Naive thymus-derived CD4-positive, alpha-beta T cell (primary cell): Measurements from ENCODE around the gene CWC27. TPM values are rescaled to one million over a fixed set of nuclear protein-coding genes. Genes with fewer than 3 reads are reported as not detected.

Experiments used
- ATAC-seq: fragments of 150-1000 bp; cut with Tn5 transposase; 2 replicates; pipeline ENCODE4 v1.10.0; 2021; ENCODE audit warnings: mild to moderate bottlenecking, moderate library complexity
- CTCF ChIA-PET: fragments of 350-600 bp; sonication (Branson Sonifier 250); formaldehyde crosslinking; loops from one replicate; lab custom pipeline; 2021; ENCODE audit warnings: antibody characterized with exemption; lab: Charles Lee
- POLR2A ChIA-PET: fragments of 350-600 bp; sonication (Branson Sonifier 250); formaldehyde crosslinking; loops from one replicate; lab custom pipeline; 2021; ENCODE audit warnings: antibody characterized with exemption, inconsistent platforms; lab: Charles Lee
- DNase-seq, 9 donors: peaks; one replicate each; pipeline versions ENCODE4 v3.0.0 to v3.0.0-alpha.2; 2020 to 2022; ENCODE audit warnings: mixed read lengths in 1 of 9
- H3K27ac ChIP-seq: one replicate; pipeline ENCODE4 v1.7.0; 2013; ENCODE audit warnings: mild to moderate bottlenecking, low read depth, low read length, moderate library complexity
- H3K27me3 ChIP-seq, 2 donors: one replicate each; pipeline ENCODE4 v1.7.0; 2013; ENCODE audit warnings: low read length in 2 of 2, mild to moderate bottlenecking in 2 of 2, moderate library complexity in 2 of 2; ENCODE audit not compliant: control insufficient read depth in 2 of 2, insufficient read depth in 2 of 2
- H3K36me3 ChIP-seq, 3 experiments: 1 replicate in 2 of 3; 2 replicates in 1 of 3; pipeline ENCODE4 v1.7.0; 2013; ENCODE audit warnings: low read length in 3 of 3, mild to moderate bottlenecking in 3 of 3, moderate library complexity in 1 of 3; ENCODE audit not compliant: insufficient read depth in 3 of 3, control insufficient read depth in 2 of 3
- H3K4me1 ChIP-seq, 2 donors: one replicate each; pipeline ENCODE4 v1.7.0; 2013; ENCODE audit warnings: low read length in 2 of 2, mild to moderate bottlenecking in 2 of 2, moderate library complexity in 1 of 2; ENCODE audit not compliant: control insufficient read depth in 2 of 2, insufficient read depth in 2 of 2
- H3K4me3 ChIP-seq: 2 replicates; pipeline ENCODE4 v1.7.0; 2013; ENCODE audit warnings: mild to moderate bottlenecking, low read length
- H3K9me3 ChIP-seq, 3 experiments: 1 replicate in 2 of 3; 2 replicates in 1 of 3; pipeline ENCODE4 v1.7.0; 2013; ENCODE audit warnings: low read length in 3 of 3; ENCODE audit not compliant: control insufficient read depth in 2 of 3
- H3K27ac Mint-ChIP-seq, 9 donors: one replicate each; pipeline ENCODE4 v1.8.0; 2020 to 2022; ENCODE audit warnings: mixed read lengths in 9 of 9, mild to moderate bottlenecking in 8 of 9, moderate library complexity in 5 of 9, inconsistent platforms in 2 of 9
- H3K27me3 Mint-ChIP-seq, 5 donors: one replicate each; pipeline ENCODE4 v1.8.0; 2021 to 2022; ENCODE audit warnings: mixed read lengths in 5 of 5, mild to moderate bottlenecking in 1 of 5
- H3K36me3 Mint-ChIP-seq, 5 donors: one replicate each; pipeline ENCODE4 v1.8.0; 2020 to 2022; ENCODE audit warnings: mixed read lengths in 5 of 5, mild to moderate bottlenecking in 3 of 5, inconsistent platforms in 1 of 5
- H3K4me1 Mint-ChIP-seq, 7 donors: one replicate each; pipeline ENCODE4 v1.8.0; 2020 to 2022; ENCODE audit warnings: mixed read lengths in 7 of 7, mild to moderate bottlenecking in 3 of 7, inconsistent platforms in 1 of 7
- H3K4me3 Mint-ChIP-seq, 10 donors: one replicate each; pipeline ENCODE4 v1.8.0; 2020 to 2022; ENCODE audit warnings: mild to moderate bottlenecking in 10 of 10, mixed read lengths in 10 of 10, moderate library complexity in 6 of 10, inconsistent platforms in 2 of 10
- H3K9me3 Mint-ChIP-seq, 11 donors: one replicate each; pipeline ENCODE4 v1.8.0; 2020 to 2022; ENCODE audit warnings: mixed read lengths in 11 of 11, mild to moderate bottlenecking in 4 of 11, inconsistent platforms in 1 of 11, moderate library complexity in 1 of 11
- intact Hi-C, 2 donors: fragments of 100-400 bp; cut with micrococcal nuclease; formaldehyde crosslinking; loops; one replicate each; pipeline ENCODE4 v1.15.1; 2023
- polyA plus RNA-seq, 2 donors: library from polyadenylated mRNA; unstranded; fragments of 300-500 nt; fragmentation: Illumina TruSeq; gene quantifications; one replicate each; pipeline ENCODE4 v1.2.3, GENCODE V29; 2021
- total RNA-seq, 6 experiments: library from RNA in 5 of 6; stranded (reverse) in 5 of 6; gene quantifications; 1 replicate in 5 of 6; 2 replicates in 1 of 6; pipeline ENCODE4 v1.2.3 and lab custom pipeline; 2021 to 2026

The CWC27 gene
- total and polyA plus RNA-seq, 7 experiments from 2014 or later = 17.8 to 41.8 (median 21.1) TPM

DNA sequence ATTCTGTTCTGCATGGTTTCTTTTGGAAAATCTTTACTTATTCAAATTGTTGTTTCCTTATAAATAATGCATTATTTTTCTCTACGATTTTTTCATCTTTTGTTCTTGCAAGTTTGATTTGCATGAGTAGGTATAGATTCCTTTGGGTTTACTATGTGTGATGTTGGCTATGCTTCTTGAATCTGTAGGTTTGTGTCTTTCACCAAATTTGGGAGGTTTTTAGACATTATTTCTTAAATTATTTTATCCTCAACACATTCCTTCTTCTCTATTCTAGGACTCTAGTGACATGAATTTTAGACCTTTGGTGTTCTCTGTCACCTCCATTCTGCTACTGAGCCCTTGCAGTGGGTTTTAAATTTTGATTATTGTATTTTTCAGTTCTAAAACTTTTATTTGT, 219.0 kb downstream of the CWC27 start:
- POLR2A ChIA-PET = no interaction called here
- peaks cover 0 to 8% (median 0%) of the 10 kb centered on the region in 3 experiments for H3K36me3 ChIP-seq
- no peaks in the 10 kb centered on the region for H3K9me3 ChIP-seq
- Mint-ChIP-seq H3K9me3 (peaks cover 0 to 16% (median 10%) of the 10 kb centered on the region in 11 donors), H3K4me3 (no peak overlapping the region), H3K27me3 (no peaks in the 10 kb centered on the region), H3K27ac (peak overlapping the region in 1 of 9 donors; percentile 13), H3K36me3 (peaks cover 12 to 76% (median 63%) of the 10 kb centered on the region in 5 donors), H3K4me1 (peaks cover 0 to 6% (median 3%) of the 10 kb centered on the region in 7 donors)
- no peaks in the 10 kb centered on the region for H3K27me3 ChIP-seq
- H3K4me1 ChIP-seq = no peaks in the 10 kb centered on the region
- no peak overlapping the region for H3K27ac ChIP-seq
- no peak for DNase-seq
- CTCF ChIA-PET = no interaction called here
- H3K4me3 ChIP-seq = no peak overlapping the region
- no peak for ATAC-seq
- intact Hi-C loops = no loop called here

DNA sequence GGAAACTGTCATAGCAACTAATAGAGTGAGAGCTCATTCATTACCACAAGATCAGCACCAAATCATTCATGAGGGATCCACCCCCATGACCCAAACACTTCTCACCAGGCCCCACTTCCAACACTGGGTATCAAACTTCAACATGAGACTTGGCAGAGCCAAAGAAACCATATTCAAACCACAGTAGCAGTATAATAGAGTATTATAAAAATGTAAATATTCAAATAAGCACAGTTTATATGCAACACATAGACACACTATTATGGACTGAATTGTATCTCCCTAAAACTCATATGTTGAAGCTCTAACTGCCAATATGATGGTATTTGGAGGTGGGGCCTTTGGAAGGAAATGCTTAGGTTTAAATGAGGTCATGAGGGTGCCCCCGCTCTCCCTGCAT, 240.5 kb downstream of the CWC27 start:
- Histone ChIP-seq H3K4me3 (no peak overlapping the region), H3K4me1 (no peaks in the 10 kb centered on the region), H3K27me3 (no peaks in the 10 kb centered on the region), H3K27ac (no peak overlapping the region), H3K36me3 (no peaks in the 10 kb centered on the region), H3K9me3 (no peaks in the 10 kb centered on the region)
- ATAC-seq (no peak), DNase-seq (no peak)
- Mint-ChIP-seq H3K9me3 (peaks cover 0 to 5% (median 2%) of the 10 kb centered on the region in 11 donors), H3K36me3 (peaks cover 0 to 29% (median 8%) of the 10 kb centered on the region in 5 donors), H3K4me1 (no peaks in the 10 kb centered on the region), H3K27ac (no peak overlapping the region), H3K27me3 (no peaks in the 10 kb centered on the region), H3K4me3 (no peak overlapping the region)
- intact Hi-C loops = no loop called here
- ChIA-PET CTCF (no interaction called here), POLR2A (no interaction called here)

DNA sequence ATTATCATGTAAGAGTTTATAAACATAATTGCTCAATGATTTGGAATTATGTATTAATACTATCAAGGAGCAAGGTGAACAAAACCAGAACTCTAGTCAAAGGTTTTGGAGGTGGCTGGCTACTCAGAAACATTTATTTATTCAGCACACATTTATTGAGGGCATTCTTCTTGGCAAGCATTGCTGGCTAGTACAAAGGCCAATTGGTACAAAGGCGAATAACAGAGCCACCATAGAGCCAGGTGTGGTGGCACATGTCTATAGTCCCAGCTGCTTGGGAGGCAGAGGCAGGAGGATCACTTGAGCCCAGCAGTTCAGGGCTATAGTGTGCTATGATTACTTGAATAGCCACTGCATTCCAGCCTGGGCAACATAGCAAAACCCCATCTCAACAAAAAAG, 242.1 kb downstream of the CWC27 start:
- H3K9me3 ChIP-seq = no peaks in the 10 kb centered on the region
- ChIA-PET CTCF (no interaction called here), POLR2A (no interaction called here)
- no peaks in the 10 kb centered on the region for H3K4me1 ChIP-seq
- ATAC-seq (no peak), DNase-seq (no peak)
- Mint-ChIP-seq H3K36me3 (peaks cover 0 to 25% (median 6%) of the 10 kb centered on the region in 5 donors), H3K4me3 (no peak overlapping the region), H3K27me3 (no peaks in the 10 kb centered on the region), H3K27ac (peak overlapping the region in 1 of 9 donors; percentile 37), H3K9me3 (peaks cover 0 to 2% (median 0%) of the 10 kb centered on the region in 11 donors), H3K4me1 (no peaks in the 10 kb centered on the region)
- H3K4me3 ChIP-seq = no peak overlapping the region
- no peaks in the 10 kb centered on the region for H3K27me3 ChIP-seq
- no peak overlapping the region for H3K27ac ChIP-seq
- intact Hi-C loops = no loop called here
- no peaks in the 10 kb centered on the region for H3K36me3 ChIP-seq

- no peaks in the 10 kb centered on the region for H3K9me3 ChIP-seq
- peaks cover 0 to 1% (median 0%) of the 10 kb centered on the region in 7 donors for H3K4me1 Mint-ChIP-seq
- no peak overlapping the region for H3K27ac ChIP-seq
- H3K36me3 ChIP-seq = no peaks in the 10 kb centered on the region
- H3K27me3 Mint-ChIP-seq = no peaks in the 10 kb centered on the region
- ChIA-PET POLR2A (no interaction called here), CTCF (no interaction called here)
- peaks cover 0 to 17% (median 0%) of the 10 kb centered on the region in 5 donors for H3K36me3 Mint-ChIP-seq
- H3K9me3 Mint-ChIP-seq = peaks cover 0 to 2% (median 0%) of the 10 kb centered on the region in 11 donors
- H3K27ac Mint-ChIP-seq = no peak overlapping the region
- intact Hi-C loops = no loop called here
- no peak for ATAC-seq
- no peak for DNase-seq
- no peaks in the 10 kb centered on the region for H3K27me3 ChIP-seq
- H3K4me1 ChIP-seq = no peaks in the 10 kb centered on the region
- H3K4me3 ChIP-seq = no peak overlapping the region
- H3K4me3 Mint-ChIP-seq = no peak overlapping the region
Measured at GRCh38 chr5:65012301-65012892, 243.7 kb downstream of the CWC27 start.

DNA sequence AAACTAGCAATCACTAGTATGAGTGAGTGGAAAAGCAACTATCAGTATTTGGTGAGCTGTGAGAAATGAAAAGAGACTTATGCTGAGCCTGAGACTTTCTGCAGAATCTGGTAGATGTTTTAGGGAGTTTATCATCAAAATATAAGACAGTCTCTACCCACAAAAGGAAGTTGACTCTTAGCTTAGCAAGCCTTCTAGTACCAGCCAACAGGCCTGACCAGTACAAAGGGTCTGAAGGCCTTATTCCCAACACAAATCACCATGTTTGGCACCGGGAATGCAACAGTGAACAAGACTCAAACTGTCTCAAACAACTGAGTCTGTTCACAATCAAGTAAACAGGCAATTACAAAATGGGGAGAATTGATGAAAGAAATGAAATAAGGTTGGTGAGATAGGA, 244.4 kb downstream of the CWC27 start:
- intact Hi-C loops = no loop called here
- peaks cover 0 to 7% (median 0%) of the 10 kb centered on the region in 7 donors for H3K4me1 Mint-ChIP-seq
- ChIA-PET POLR2A (no interaction called here), CTCF (no interaction called here)
- H3K27me3 Mint-ChIP-seq = no peaks in the 10 kb centered on the region
- DNase-seq (no peak), ATAC-seq (no peak)
- no peak overlapping the region for H3K4me3 ChIP-seq
- peaks cover 0 to 16% (median 0%) of the 10 kb centered on the region in 5 donors for H3K36me3 Mint-ChIP-seq
- H3K9me3 ChIP-seq = no peaks in the 10 kb centered on the region
- H3K9me3 Mint-ChIP-seq = peaks cover 0 to 2% (median 0%) of the 10 kb centered on the region in 11 donors
- peak overlapping the region in 1 of 9 donors; percentile 1 for H3K27ac Mint-ChIP-seq
- no peaks in the 10 kb centered on the region for H3K27me3 ChIP-seq
- H3K36me3 ChIP-seq = no peaks in the 10 kb centered on the region
- H3K4me1 ChIP-seq = no peaks in the 10 kb centered on the region
- H3K4me3 Mint-ChIP-seq = no peak overlapping the region
- H3K27ac ChIP-seq = no peak overlapping the region

DNA sequence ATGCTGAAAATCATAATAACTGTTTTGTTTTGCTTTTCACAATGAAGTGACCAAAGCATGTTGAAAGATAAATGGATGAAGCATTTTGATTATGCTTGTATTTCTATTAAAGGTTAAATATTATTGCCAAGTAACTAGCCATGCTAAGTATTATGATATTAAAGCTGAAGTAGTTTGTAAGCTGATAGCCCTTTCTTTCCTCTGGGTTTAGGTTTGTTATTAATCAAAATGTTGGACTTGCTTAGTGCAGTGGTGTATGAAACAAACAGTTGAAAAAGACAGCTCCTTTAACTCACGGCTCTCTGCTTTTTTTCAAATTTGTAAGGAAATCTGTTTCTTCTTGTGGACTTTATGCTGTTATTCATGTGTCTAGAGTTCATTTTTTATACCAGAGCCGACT, 246.0 kb downstream of the CWC27 start:
- H3K36me3 ChIP-seq = no peaks in the 10 kb centered on the region
- CTCF ChIA-PET = no interaction called here
- H3K4me3 ChIP-seq = no peak overlapping the region
- Mint-ChIP-seq H3K27ac (no peak overlapping the region), H3K36me3 (peaks cover 0 to 13% (median 3%) of the 10 kb centered on the region in 5 donors), H3K27me3 (no peaks in the 10 kb centered on the region), H3K4me3 (no peak overlapping the region), H3K4me1 (peaks cover 0 to 12% (median 2%) of the 10 kb centered on the region in 7 donors), H3K9me3 (no peaks in the 10 kb centered on the region)
- H3K9me3 ChIP-seq = no peaks in the 10 kb centered on the region
- H3K27ac ChIP-seq = no peak overlapping the region
- no peaks in the 10 kb centered on the region for H3K27me3 ChIP-seq
- no peak for ATAC-seq
- intact Hi-C loops = no loop called here
- no peaks in the 10 kb centered on the region for H3K4me1 ChIP-seq
- DNase-seq = no peak
- POLR2A ChIA-PET = no interaction called here

GRCh38 chr5:65015767-65016166, 247.0 kb downstream of the CWC27 start:
- H3K4me3 ChIP-seq = no peak overlapping the region
- H3K9me3 ChIP-seq = no peaks in the 10 kb centered on the region
- DNase-seq (no peak), ATAC-seq (no peak)
- H3K27me3 Mint-ChIP-seq = no peaks in the 10 kb centered on the region
- intact Hi-C loops = no loop called here
- H3K27ac Mint-ChIP-seq = no peak overlapping the region
- no peaks in the 10 kb centered on the region for H3K9me3 Mint-ChIP-seq
- H3K4me1 ChIP-seq = no peaks in the 10 kb centered on the region
- CTCF ChIA-PET = no interaction called here
- no peak overlapping the region for H3K4me3 Mint-ChIP-seq
- no peaks in the 10 kb centered on the region for H3K27me3 ChIP-seq
- H3K27ac ChIP-seq = no peak overlapping the region
- no peaks in the 10 kb centered on the region for H3K36me3 ChIP-seq
- peaks cover 0 to 10% (median 3%) of the 10 kb centered on the region in 5 donors for H3K36me3 Mint-ChIP-seq
- POLR2A ChIA-PET = no interaction called here
- peaks cover 3 to 20% (median 11%) of the 10 kb centered on the region in 7 donors for H3K4me1 Mint-ChIP-seq
